Neural progenitor cell (in vitro differentiated cells): ENCODE data around the gene GOLGA8F.
"Not testable (repeated sequence)": the region's sequence is repeated elsewhere in the genome, so short reads cannot be mapped to it uniquely, and the experiment has no call there.

Experiments used
- CTCF ChIP-seq: fragments of 200-600 bp; sonication (generic); IDR thresholded peaks from 2 replicates; pipeline ENCODE4 v1.5.1; 2017; ENCODE audit warnings: antibody characterized with exemption, mild to moderate bottlenecking
- EZH2 ChIP-seq: fragments of 200-600 bp; sonication (generic); IDR thresholded peaks from 2 replicates; pipeline ENCODE4 v1.6.1; 2017; ENCODE audit warnings: antibody characterized with exemption, mild to moderate bottlenecking, moderate library complexity
- EZH2phosphoT487 ChIP-seq: fragments of 200-600 bp; sonication (generic); IDR thresholded peaks from 2 replicates; pipeline ENCODE4 v1.6.1; 2017; ENCODE audit warnings: antibody characterized with exemption

DNA sequence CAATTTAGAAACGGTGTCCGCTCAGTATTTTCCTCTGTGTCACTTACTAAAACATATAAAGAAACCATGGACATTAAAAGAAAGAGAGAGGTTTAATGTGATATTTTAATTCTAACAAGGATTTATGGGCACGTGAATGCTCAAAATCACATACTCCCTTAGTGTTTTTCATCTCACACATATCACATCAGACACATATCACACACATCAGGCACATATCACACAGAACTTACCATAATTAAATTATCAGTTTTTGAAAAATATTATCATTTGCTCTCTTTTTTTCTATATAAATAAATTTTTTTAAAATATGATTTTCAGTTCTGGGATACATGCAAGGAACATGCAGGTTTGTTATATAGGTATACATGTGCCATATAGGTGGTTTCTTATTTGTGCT is 42.0 kb downstream of the GOLGA8F start:
- not testable (repeated sequence) for TF ChIP-seq CTCF, EZH2, EZH2phosphoT487
